ENCODE results near the gene SBNO2. TPM values are rescaled to one million over a fixed set of nuclear protein-coding genes. Genes with fewer than 3 reads are reported as not detected.
A peak's percentile ranks its signal among the peaks of the same experiment; 100 is the strongest.
"Not testable (repeated sequence)": the region's sequence is repeated elsewhere in the genome, so short reads cannot be mapped to it uniquely, and the experiment has no call there.

SBNO2 gene
- total and polyA plus RNA-seq, 2 of the 4 experiments (the other 2 are of a cell fraction) = 13.4 to 40.5 TPM

DNA sequence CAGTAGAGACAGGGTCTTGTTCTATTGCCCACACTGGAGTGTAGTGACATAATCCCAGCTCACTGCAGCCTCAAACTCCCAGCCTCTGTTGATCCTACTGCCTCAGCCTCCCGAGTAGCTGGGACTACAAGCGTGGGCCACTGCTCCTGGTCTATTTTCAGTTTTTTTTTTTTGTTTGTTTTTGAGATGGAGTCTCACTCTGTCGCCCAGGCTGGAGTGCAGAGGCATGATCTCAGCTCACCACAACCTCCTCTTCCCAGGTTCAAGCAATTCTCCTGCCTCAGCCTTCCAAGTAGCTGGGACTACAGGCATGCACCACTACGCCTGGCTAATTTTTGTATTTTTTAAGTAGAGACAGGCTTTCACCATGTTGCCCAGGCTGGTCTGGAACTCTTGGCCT is 26.5 kb upstream of the SBNO2 start:
- H4K91ac ChIP-seq (ENCODE audit: insufficient read depth, low read depth, low read length); DNase-seq; H3K9me3 ChIP-seq (ENCODE audit: control insufficient read depth, insufficient read depth, low read length); H3K4me3 ChIP-seq (ENCODE audit: insufficient read depth, low read depth, low read length); intact Hi-C loops (cut with micrococcal nuclease); H3K23ac ChIP-seq (ENCODE audit: low read depth, low read length); H3K18ac ChIP-seq (ENCODE audit: low read depth, low read length); H3K9ac ChIP-seq (ENCODE audit: low read depth, low read length); H3K36me3 ChIP-seq (ENCODE audit: control insufficient read depth, insufficient read depth, low read length); H3K27me3 ChIP-seq (ENCODE audit: control insufficient read depth, insufficient read depth, low read length); H3K4me2 ChIP-seq (ENCODE audit: low read depth, low read length); H2BK20ac ChIP-seq (ENCODE audit: low read depth, low read length); ATAC-seq (ENCODE audit: low read depth); H3K4me1 ChIP-seq (ENCODE audit: control insufficient read depth, insufficient read depth, low read length); H3K56ac ChIP-seq (ENCODE audit: extremely low read depth, insufficient read depth, low read length); H2AFZ ChIP-seq (replicated peaks; ENCODE audit: low read length, poor library complexity); H2BK120ac ChIP-seq (ENCODE audit: low read depth, low read length); H2BK15ac ChIP-seq (ENCODE audit: low read depth, low read length); H3K27ac ChIP-seq (ENCODE audit: insufficient read depth, low read length); H4K20me1 ChIP-seq (ENCODE audit: insufficient read depth, low read length); H4K5ac ChIP-seq (ENCODE audit: low read depth, low read length); H3K4ac ChIP-seq (ENCODE audit: low read depth, low read length); dilution Hi-C loops (cut with HindIII; ENCODE audit: low sequenced_read_pairs, unreplicated experiment); H4K8ac ChIP-seq (ENCODE audit: low read depth in 2 of 2, low read length in 2 of 2); H2BK5ac ChIP-seq (ENCODE audit: low read depth, low read length, poor library complexity, severe bottlenecking); BruUV-seq (replicated peaks); H3K14ac ChIP-seq (replicated peaks; ENCODE audit: low read depth, low read length): not testable (repeated sequence)
- ChIA-PET POLR2A (ENCODE audit: unreplicated experiment) (interaction anchor here (0.6 kb wide), 1 partner anchor 96 kb away, joined by 3 read pairs; no protein-coding TSS in a partner anchor), CTCF (interaction anchor here (0.6 to 1.6 kb wide), 3 partner anchors 87 to 460 kb away, joined by 3 to 6 read pairs (median 3); no protein-coding TSS in a partner anchor)
- in situ Hi-C loops (cut with MboI; ENCODE audit: low sequenced_read_pairs) = loop anchor here (5.0 kb wide), 1 partner anchor 93 kb away; no protein-coding TSS in a partner anchor
- Histone ChIP-seq H3K9me1 (ENCODE audit: insufficient read depth, low read length) (peaks cover 11% of the 10 kb centered on the region; the same call in 1 of the 2 replicates), H2AK9ac (replicated peaks; ENCODE audit: low read depth, low read length, poor library complexity) (peak overlapping the region; percentile 16), H3K79me1 (ENCODE audit: low read depth in 1 of 2, low read length in 2 of 2) (peaks cover 5 to 11% of the 10 kb centered on the region in 2 experiments; a peak in 3 of 4 replicates), H2AK5ac (ENCODE audit: low read depth, low read length) (peak overlapping the region; percentile 39; the same call in 1 of the 2 replicates)
- no CpG with 5 or more reads among the region's 4 CpGs for WGBS, 2 experiments (ENCODE audit: extremely low coverage in 2 of 2, insufficient read length in 1 of 2)

Measured in IMR-90 (cell line).